HG02571 (cell line): ENCODE data around the gene SPOP.
"Not testable (repeated sequence)": the region's sequence is repeated elsewhere in the genome, so short reads cannot be mapped to it uniquely, and the experiment has no call there.

Experiments
- ATAC-seq: cut with Tn5 transposase; IDR thresholded peaks from one replicate; pipeline ENCODE4 v1.9.1; 2021; ENCODE audit warnings: mild to moderate bottlenecking, moderate library complexity; ENCODE audit not compliant: unreplicated experiment

The SPOP gene

DNA sequence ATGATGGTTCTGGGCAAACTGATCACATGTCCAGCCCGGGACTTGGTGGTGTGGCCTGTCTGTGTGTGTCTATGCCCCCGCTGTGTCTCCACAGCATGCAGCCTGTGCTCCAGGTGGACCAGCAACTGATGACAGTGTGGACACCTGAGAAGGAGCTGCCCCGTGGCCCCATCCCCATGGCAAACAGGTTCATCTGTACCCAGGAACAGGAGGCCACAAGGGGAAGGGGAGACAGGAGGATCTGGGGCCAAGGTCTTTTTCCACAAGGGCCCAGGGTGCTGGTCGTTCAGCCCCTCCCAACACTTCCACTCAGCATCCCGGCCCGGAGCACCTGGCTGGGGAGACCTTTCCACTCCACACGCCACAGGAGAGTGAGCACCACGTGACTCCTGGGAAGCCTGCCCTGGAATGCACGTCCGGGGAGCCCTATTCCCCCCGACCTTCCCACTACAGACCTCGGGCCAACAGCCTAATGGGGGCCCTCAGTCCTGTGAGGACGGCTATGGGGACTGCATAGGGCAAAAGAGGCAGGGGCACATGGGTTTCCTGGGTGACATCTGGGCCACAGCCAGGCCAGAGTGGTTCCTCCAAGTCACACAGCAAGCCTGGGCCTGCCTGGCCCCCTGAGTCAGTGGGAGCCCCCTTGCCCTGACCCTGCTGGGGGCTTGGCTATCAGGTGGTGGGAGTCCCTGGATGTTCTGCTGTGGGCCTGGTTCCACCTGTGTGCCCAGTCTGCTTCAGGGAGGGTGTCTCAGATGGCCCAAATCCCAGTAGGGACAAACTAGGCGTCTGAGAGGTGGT is 123.0 kb downstream of the SPOP start:
- no peak for ATAC-seq

GRCh38 chr17:49553676-49554335 is 124.1 kb downstream of the SPOP start:
- ATAC-seq: no peak

- no peak for ATAC-seq
Measured at GRCh38 chr17:49552070-49552751, 125.7 kb downstream of the SPOP start.

DNA sequence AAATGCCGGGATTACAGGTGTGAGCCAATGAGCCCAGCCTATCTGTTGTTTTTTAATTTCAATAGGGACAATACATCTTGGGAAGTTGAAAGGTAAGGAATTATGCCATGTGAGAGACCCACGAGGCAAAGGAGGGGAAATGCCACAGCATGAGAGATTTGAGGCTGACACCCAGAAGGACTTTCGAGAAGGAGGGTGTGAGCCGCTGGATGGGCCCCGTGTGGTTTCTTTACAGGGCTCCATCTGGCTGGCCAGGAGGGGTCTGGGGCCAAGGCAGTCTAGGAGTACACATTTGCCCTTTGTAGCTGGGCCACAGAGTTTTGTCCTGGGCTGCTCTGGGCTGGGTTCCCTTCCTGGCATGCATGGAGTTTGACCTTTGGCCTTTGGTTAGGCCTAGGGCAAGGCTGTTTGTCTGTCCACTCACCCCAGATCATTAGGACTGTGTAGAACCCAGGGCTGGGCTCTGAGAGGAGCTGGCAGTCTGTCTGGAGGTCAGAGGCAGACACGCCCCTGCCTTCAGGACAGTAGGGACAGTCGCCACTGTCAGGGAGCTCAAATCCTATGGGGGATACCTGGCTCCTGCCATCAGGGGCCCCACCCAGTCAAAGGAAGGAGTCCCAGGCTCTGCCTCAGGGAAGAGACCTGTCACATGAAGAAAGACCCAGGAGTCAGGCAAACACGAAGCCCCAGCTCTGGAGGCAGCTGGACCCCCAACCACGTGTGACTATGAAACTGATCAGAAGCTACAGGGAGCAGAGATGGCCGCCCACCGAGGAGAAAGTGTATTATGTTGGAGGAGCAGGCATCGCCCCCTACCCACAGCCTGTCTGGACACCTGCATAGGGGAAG is 126.5 kb downstream of the SPOP start:
- no peak for ATAC-seq

DNA sequence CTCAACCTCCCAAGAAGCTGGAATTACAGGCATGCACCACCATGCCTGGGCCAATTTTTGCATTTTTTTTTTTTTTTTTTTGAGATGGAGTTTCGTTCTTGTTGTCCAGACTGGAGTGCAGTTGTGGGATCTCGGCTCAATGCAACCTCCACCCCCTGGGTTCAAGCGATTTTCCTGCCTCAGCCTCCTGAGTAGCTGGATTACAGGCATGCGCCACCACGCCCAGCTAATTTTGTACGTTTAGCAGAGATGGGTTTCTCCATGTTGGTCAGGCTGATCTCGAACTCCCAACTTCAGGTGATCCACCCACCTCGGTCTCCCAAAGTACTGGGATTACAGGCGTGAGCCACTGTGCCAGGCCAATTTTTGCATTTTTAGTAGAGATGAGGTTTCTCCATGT is 127.1 kb downstream of the SPOP start:
- not testable (repeated sequence) for ATAC-seq

- ATAC-seq: no peak
Measured at GRCh38 chr17:49549691-49550678, 127.9 kb downstream of the SPOP start.

GRCh38 chr17:49549311-49549605 is 128.6 kb downstream of the SPOP start:
- ATAC-seq: no peak
